Measurements from ENCODE around the gene VGLL4.

VGLL4 gene

GRCh38 chr3:11544412-11545181, 99.1 kb downstream of the VGLL4 start:
- POLR2A ChIA-PET, result interaction anchor here (0.6 kb wide), 1 partner anchor 65 kb away, joined by 4 read pairs; no protein-coding TSS in a partner anchor
- TF ChIP-seq NFRKB (IDR thresholded peaks at IDR 0.05) (no peak), TARDBP (IDR thresholded peaks at IDR 0.05) (no peak), ELF4 (IDR thresholded peaks at IDR 0.05) (no peak), BHLHE40 (IDR thresholded peaks at IDR 0.05; ENCODE audit: borderline replicate concordance) (no peak), PKNOX1 (IDR thresholded peaks at IDR 0.05) (no peak), SUZ12 (IDR thresholded peaks at IDR 0.05) (no peak), FOXM1 (IDR thresholded peaks at IDR 0.05; ENCODE audit: borderline replicate concordance) (no peak), ARNT (IDR thresholded peaks at IDR 0.05) (no peak), FOXA1 (IDR thresholded peaks at IDR 0.05) (no peak), L3MBTL2 (conservative IDR thresholded peaks at IDR 0.05) (no peak), FOXK2 (IDR thresholded peaks at IDR 0.05) (no peak), HDGF (IDR thresholded peaks at IDR 0.05; ENCODE audit: borderline replicate concordance) (no peak), CTBP1 (IDR thresholded peaks at IDR 0.05; ENCODE audit: borderline replicate concordance) (no peak), LEF1 (IDR thresholded peaks at IDR 0.05; ENCODE audit: borderline replicate concordance) (no peak), SP1 (IDR thresholded peaks at IDR 0.05) (no peak), ZNF384 (IDR thresholded peaks at IDR 0.05) (no peak)
- CTCF ChIA-PET, result no interaction called here
- DNase-seq (ENCODE audit: extremely low spot score), result no peak

- ChIA-PET POLR2A (no interaction called here), CTCF (no interaction called here)
- TF ChIP-seq FOXK2 (IDR thresholded peaks at IDR 0.05) (no peak), PKNOX1 (IDR thresholded peaks at IDR 0.05) (no peak), FOXA1 (IDR thresholded peaks at IDR 0.05) (no peak), SUZ12 (IDR thresholded peaks at IDR 0.05) (no peak), L3MBTL2 (conservative IDR thresholded peaks at IDR 0.05) (no peak), CTBP1 (IDR thresholded peaks at IDR 0.05; ENCODE audit: borderline replicate concordance) (no peak), FOXM1 (IDR thresholded peaks at IDR 0.05; ENCODE audit: borderline replicate concordance) (no peak), SP1 (IDR thresholded peaks at IDR 0.05) (no peak), NFRKB (IDR thresholded peaks at IDR 0.05) (no peak), ELF4 (IDR thresholded peaks at IDR 0.05) (no peak), TARDBP (IDR thresholded peaks at IDR 0.05) (no peak), BHLHE40 (IDR thresholded peaks at IDR 0.05; ENCODE audit: borderline replicate concordance) (no peak), ARNT (IDR thresholded peaks at IDR 0.05) (no peak), LEF1 (IDR thresholded peaks at IDR 0.05; ENCODE audit: borderline replicate concordance) (no peak), ZNF384 (IDR thresholded peaks at IDR 0.05) (no peak), HDGF (IDR thresholded peaks at IDR 0.05; ENCODE audit: borderline replicate concordance) (no peak)
- no peak for DNase-seq (ENCODE audit: extremely low spot score)
These were observed 99.7 kb downstream of the VGLL4 start for GRCh38 chr3:11543948-11544387.

GRCh38 chr3:11543141-11543947, 100.4 kb downstream of the VGLL4 start:
- ChIA-PET CTCF (no interaction called here), POLR2A (no interaction called here)
- TF ChIP-seq BHLHE40 (IDR thresholded peaks at IDR 0.05; ENCODE audit: borderline replicate concordance) (no peak), LEF1 (IDR thresholded peaks at IDR 0.05; ENCODE audit: borderline replicate concordance) (no peak), FOXA1 (IDR thresholded peaks at IDR 0.05) (no peak), SP1 (IDR thresholded peaks at IDR 0.05) (no peak), ARNT (IDR thresholded peaks at IDR 0.05) (no peak), ZNF384 (IDR thresholded peaks at IDR 0.05) (no peak), NFRKB (IDR thresholded peaks at IDR 0.05) (no peak), CTBP1 (IDR thresholded peaks at IDR 0.05; ENCODE audit: borderline replicate concordance) (no peak), PKNOX1 (IDR thresholded peaks at IDR 0.05) (no peak), SUZ12 (IDR thresholded peaks at IDR 0.05) (no peak), TARDBP (IDR thresholded peaks at IDR 0.05) (no peak), FOXM1 (IDR thresholded peaks at IDR 0.05; ENCODE audit: borderline replicate concordance) (no peak), ELF4 (IDR thresholded peaks at IDR 0.05) (no peak), FOXK2 (IDR thresholded peaks at IDR 0.05) (no peak), L3MBTL2 (conservative IDR thresholded peaks at IDR 0.05) (no peak)
- no peak for DNase-seq (ENCODE audit: extremely low spot score)

- TF ChIP-seq TARDBP (IDR thresholded peaks at IDR 0.05) (no peak), BHLHE40 (IDR thresholded peaks at IDR 0.05; ENCODE audit: borderline replicate concordance) (no peak), PKNOX1 (IDR thresholded peaks at IDR 0.05) (no peak), L3MBTL2 (conservative IDR thresholded peaks at IDR 0.05) (no peak), LEF1 (IDR thresholded peaks at IDR 0.05; ENCODE audit: borderline replicate concordance) (no peak), FOXK2 (IDR thresholded peaks at IDR 0.05) (no peak), ZNF384 (IDR thresholded peaks at IDR 0.05) (no peak)
- POLR2A ChIA-PET, result no interaction called here
- DNase-seq (ENCODE audit: extremely low spot score), result no peak
- CTCF ChIA-PET, result no interaction called here
These were observed 101.2 kb downstream of the VGLL4 start for GRCh38 chr3:11542551-11542950.
